ENCODE data around the gene NANOS1. TPM values are rescaled to one million over a fixed set of nuclear protein-coding genes. Genes with fewer than 3 reads are reported as not detected.

Gene NANOS1
- total RNA-seq, 1 donor from 2014 or later: 2.9 TPM

DNA sequence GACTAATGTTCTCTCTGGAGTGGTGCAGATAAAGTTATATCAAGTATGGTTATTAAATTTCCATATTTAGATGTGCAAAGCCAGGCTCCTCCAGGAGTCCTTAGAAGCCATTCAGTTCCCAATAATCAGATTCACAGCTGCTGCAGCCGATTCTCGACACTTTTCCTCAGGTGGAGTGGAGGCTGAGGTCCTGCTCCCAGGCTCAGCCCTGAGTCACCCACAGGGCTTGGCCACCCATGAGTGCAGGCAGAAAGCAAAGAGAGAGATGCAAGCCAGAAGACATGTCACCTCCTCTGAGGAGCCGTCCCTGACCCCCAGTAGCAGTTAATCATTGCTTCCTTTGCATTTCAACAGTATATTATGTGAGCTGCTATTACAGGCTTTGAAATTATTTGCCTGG lies 36.3 kb upstream of the NANOS1 start:
- no peak for DNase-seq
- Histone ChIP-seq H3K36me3 (no peaks in the 10 kb centered on the region), H3K27me3 (no peaks in the 10 kb centered on the region), H3K4me3 (no peak overlapping the region), H3K9me3 (no peaks in the 10 kb centered on the region), H3K4me1 (no peaks in the 10 kb centered on the region), H3K27ac (no peak overlapping the region)
- TF ChIP-seq, protein P1, sequence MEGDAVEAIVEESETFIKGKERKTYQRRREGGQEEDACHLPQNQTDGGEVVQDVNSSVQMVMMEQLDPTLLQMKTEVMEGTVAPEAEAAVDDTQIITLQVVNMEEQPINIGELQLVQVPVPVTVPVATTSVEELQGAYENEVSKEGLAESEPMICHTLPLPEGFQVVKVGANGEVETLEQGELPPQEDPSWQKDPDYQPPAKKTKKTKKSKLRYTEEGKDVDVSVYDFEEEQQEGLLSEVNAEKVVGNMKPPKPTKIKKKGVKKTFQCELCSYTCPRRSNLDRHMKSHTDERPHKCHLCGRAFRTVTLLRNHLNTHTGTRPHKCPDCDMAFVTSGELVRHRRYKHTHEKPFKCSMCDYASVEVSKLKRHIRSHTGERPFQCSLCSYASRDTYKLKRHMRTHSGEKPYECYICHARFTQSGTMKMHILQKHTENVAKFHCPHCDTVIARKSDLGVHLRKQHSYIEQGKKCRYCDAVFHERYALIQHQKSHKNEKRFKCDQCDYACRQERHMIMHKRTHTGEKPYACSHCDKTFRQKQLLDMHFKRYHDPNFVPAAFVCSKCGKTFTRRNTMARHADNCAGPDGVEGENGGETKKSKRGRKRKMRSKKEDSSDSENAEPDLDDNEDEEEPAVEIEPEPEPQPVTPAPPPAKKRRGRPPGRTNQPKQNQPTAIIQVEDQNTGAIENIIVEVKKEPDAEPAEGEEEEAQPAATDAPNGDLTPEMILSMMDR (IDR thresholded peaks at IDR 0.05): no peak
- no peak for ATAC-seq
- intact Hi-C loops (cut with DNase I): no loop called here

DNA sequence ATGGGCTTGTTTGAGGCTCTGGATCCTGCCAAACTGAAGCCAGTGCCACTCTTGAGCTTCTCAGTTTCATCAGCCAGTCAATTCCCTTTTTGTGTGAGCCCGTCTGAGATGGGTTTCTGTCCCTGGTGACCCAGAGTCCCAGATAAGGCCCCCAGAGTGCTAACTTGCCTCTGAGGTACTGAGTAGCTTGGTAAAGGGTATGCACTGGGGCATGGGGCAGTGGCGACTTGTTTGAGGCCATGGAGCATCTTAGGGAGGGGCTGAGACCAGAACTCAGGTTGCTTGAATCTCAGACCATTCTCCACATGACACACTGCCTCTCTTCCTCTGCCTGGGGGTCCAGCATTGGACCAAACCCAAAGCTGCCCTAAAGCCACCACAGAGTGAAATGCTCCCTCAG lies 35.2 kb upstream of the NANOS1 start:
- H3K4me3 ChIP-seq: no peak overlapping the region
- no peaks in the 10 kb centered on the region for H3K9me3 ChIP-seq
- ATAC-seq (no peak), DNase-seq (no peak)
- TF ChIP-seq, protein P1 (IDR thresholded peaks at IDR 0.05): no peak
- H3K36me3 ChIP-seq: no peaks in the 10 kb centered on the region
- H3K4me1 ChIP-seq: no peaks in the 10 kb centered on the region
- no peaks in the 10 kb centered on the region for H3K27me3 ChIP-seq
- intact Hi-C loops (cut with DNase I): no loop called here
- H3K27ac ChIP-seq: no peak overlapping the region

DNA sequence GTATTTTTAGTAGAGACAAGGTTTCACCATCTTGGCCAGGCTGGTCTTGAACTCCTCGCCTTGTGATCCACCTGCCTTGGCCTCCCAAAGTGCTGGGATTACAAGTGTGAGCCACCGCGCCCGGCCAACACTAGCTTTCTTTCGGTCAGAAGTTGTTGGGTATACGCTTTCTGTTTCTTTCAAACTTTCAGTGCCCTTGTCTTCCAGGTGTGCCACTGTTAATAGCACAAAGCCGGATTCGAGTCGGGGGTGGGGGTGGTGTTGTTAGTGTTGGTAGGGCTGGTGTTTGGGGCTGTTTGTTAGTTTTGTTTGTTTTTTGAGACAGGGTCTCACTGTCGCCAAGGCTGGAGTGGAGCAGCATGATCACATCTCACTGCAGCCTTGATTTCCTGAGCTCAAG lies 33.8 kb upstream of the NANOS1 start:
- ATAC-seq (no peak), DNase-seq (no peak)
- TF ChIP-seq, protein P1 (IDR thresholded peaks at IDR 0.05): no peak
- no peak overlapping the region for H3K27ac ChIP-seq
- H3K9me3 ChIP-seq: no peaks in the 10 kb centered on the region
- H3K4me3 ChIP-seq: no peak overlapping the region
- intact Hi-C loops (cut with DNase I): no loop called here
- no peaks in the 10 kb centered on the region for H3K27me3 ChIP-seq
- H3K36me3 ChIP-seq: no peaks in the 10 kb centered on the region
- H3K4me1 ChIP-seq: no peaks in the 10 kb centered on the region

DNA sequence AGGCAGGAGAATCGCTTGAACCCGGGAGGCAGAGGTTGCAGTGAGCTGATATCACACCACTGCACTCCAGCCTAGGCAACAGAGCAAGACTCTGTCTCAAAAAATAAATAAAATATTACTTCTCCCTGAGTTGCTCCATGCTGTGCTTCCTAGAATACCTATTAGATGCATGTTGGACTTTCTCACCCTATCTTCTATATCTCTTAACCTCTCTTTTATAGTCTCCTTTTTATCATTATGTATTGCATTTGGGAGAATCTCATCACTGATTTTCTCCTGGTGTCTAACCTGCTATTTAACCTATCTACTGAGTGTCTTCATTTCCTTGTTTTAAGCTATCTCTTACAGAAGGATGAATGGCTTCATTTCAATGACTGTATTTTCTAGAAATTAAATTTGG lies 32.1 kb upstream of the NANOS1 start:
- Histone ChIP-seq H3K9me3 (no peaks in the 10 kb centered on the region), H3K4me3 (no peak overlapping the region), H3K36me3 (no peaks in the 10 kb centered on the region), H3K27me3 (no peaks in the 10 kb centered on the region), H3K4me1 (no peaks in the 10 kb centered on the region), H3K27ac (no peak overlapping the region)
- no peak for ATAC-seq
- TF ChIP-seq, protein P1 (IDR thresholded peaks at IDR 0.05): no peak
- no peak for DNase-seq
- intact Hi-C loops (cut with DNase I): no loop called here

DNA sequence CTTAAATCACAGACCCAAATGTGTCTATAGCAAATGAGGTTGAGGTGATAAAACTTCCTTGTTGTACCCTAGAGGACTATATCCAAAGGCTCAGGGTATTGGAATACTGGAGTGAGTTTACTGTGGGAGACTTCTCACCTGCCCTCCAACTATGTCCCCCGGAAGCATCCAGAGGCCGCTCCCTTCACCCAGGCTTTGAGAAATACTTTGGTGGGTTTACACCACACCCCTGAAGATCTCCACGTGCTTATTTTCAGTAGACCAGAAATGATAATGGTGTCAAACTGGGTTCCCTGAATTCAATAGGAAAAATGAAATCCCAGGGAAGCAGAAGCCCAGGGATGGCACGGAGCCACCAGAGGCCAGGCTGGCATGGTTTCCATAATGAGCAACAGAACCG lies 31.3 kb upstream of the NANOS1 start:
- no peak for DNase-seq
- no peak for ATAC-seq
- intact Hi-C loops (cut with DNase I): no loop called here
- no peak overlapping the region for H3K4me3 ChIP-seq
- H3K9me3 ChIP-seq: no peaks in the 10 kb centered on the region
- TF ChIP-seq, protein P1 (IDR thresholded peaks at IDR 0.05): no peak
- H3K36me3 ChIP-seq: no peaks in the 10 kb centered on the region
- H3K4me1 ChIP-seq: no peaks in the 10 kb centered on the region
- no peak overlapping the region for H3K27ac ChIP-seq
- no peaks in the 10 kb centered on the region for H3K27me3 ChIP-seq
